ENCODE results near the gene AMMECR1. TPM values are rescaled to one million over a fixed set of nuclear protein-coding genes. Genes with fewer than 3 reads are reported as not detected.

AMMECR1 gene
- total and polyA plus RNA-seq, 2 experiments from 2014 or later = 16.9 to 32.5 TPM

DNA sequence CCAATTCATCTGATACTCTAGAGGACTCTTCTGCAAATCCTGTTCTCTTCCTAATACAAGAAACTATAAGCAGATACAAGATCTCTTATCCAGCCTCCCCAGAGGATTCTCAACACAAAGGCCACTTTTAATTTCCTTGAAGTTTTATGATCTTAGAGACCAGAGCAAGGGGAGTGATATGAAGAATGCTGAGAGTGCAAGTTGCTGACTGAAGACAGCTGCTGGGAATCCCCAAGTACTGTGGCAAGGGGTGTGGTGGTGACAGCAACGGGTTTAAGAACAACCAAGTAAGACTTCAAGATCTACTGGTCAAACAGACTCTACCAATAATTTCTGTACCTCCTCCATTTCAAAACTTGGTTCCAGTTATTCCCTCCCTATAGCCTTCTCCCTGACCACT is 7.0 kb downstream of the AMMECR1 start:
- no peaks in the 10 kb centered on the region for H3F3A ChIP-seq (replicated peaks; ENCODE audit: low read depth)
- no peak overlapping the region for H2AFZ ChIP-seq
- Mint-ChIP-seq H3K27ac (no peak overlapping the region), H3K36me3 (ENCODE audit: low read depth) (no peaks in the 10 kb centered on the region), H3K4me3 (no peak overlapping the region), H3K27me3 (ENCODE audit: insufficient read depth, low read depth, poor library complexity) (no peaks in the 10 kb centered on the region), H3K4me1 (peaks cover 67% of the 10 kb centered on the region), H3K9me3 (no peaks in the 10 kb centered on the region)
- no peak overlapping the region for H3K4me3 ChIP-seq
- ATAC-seq = no peak
- no peak overlapping the region for H3K27ac ChIP-seq (ENCODE audit: low read depth)
- no peak for TF ChIP-seq ZNF114 (CRISPR knock-in tag; IDR thresholded peaks at IDR 0.05)
- TF ChIP-seq NANOG (IDR thresholded peaks at IDR 0.05; ENCODE audit: borderline replicate concordance) = no peak
- no peak for TF ChIP-seq STAT1 (IDR thresholded peaks at IDR 0.05; ENCODE audit: unreplicated experiment)
- TF ChIP-seq, protein P1, sequence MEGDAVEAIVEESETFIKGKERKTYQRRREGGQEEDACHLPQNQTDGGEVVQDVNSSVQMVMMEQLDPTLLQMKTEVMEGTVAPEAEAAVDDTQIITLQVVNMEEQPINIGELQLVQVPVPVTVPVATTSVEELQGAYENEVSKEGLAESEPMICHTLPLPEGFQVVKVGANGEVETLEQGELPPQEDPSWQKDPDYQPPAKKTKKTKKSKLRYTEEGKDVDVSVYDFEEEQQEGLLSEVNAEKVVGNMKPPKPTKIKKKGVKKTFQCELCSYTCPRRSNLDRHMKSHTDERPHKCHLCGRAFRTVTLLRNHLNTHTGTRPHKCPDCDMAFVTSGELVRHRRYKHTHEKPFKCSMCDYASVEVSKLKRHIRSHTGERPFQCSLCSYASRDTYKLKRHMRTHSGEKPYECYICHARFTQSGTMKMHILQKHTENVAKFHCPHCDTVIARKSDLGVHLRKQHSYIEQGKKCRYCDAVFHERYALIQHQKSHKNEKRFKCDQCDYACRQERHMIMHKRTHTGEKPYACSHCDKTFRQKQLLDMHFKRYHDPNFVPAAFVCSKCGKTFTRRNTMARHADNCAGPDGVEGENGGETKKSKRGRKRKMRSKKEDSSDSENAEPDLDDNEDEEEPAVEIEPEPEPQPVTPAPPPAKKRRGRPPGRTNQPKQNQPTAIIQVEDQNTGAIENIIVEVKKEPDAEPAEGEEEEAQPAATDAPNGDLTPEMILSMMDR (conservative IDR thresholded peaks at IDR 0.05; ENCODE audit: low read depth in 2 of 2) = no peak
- no peak for TF ChIP-seq JUNB (IDR thresholded peaks at IDR 0.05; ENCODE audit: unreplicated experiment)
- no peak for TF ChIP-seq CREB1 (CRISPR knock-in tag; IDR thresholded peaks at IDR 0.05; ENCODE audit: low read depth)
- no peak for TF ChIP-seq EZH2phosphoT487 (IDR thresholded peaks at IDR 0.05; ENCODE audit: unreplicated experiment)
- H3K36me3 ChIP-seq (ENCODE audit: insufficient read depth) = no peaks in the 10 kb centered on the region
- peaks cover 99% of the 10 kb centered on the region for H3K79me2 ChIP-seq (replicated peaks; ENCODE audit: insufficient read depth)
- H3K4me2 ChIP-seq = peak overlapping the region; percentile 51; the same call in 1 of the 2 replicates
- H3K9me2 ChIP-seq (ENCODE audit: insufficient read depth) = no peaks in the 10 kb centered on the region
- peaks cover 56% of the 10 kb centered on the region for H3K4me1 ChIP-seq (ENCODE audit: insufficient read depth)
- no peak for DNase-seq (ENCODE audit: low spot score)
- H3K27me3 ChIP-seq (ENCODE audit: insufficient read depth) = no peaks in the 10 kb centered on the region
- peaks cover 3% of the 10 kb centered on the region for H4K20me1 ChIP-seq (replicated peaks; ENCODE audit: insufficient read depth)

DNA sequence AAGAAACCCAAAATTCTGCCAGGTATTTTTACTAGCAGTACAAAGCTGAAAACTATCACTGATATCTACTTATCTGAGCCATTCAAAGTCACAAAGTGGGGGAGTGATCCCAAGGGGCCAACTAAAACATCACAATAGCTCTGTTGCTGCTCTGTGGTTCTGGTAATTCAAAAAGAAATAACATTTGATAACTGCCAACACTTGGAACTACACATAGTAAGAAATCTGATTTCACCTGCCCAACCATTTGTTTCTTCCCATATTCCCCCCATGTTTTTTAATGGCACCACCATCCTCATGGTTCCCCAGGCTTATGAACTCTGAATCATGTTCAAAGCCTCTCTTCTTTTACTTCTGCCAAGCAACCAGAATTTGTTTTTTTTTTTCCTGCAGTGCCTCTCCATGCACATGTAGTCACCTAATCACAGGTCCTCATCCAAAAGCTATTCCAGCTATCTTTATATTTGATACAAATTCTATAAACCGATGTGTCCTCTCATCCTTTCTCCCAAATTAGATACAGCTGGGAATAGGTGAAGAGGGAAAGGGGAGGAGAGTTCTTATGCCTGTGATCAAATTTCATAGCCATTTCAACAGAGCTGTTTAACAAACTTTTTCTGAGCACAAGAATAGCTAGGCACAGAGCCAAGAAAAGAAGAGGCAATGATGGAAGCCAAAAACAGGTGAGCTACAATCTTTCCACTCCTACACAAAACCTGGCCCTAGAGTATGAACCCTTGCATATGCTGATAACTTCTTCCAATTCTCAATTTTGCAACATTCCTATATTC is 7.7 kb downstream of the AMMECR1 start:
- Mint-ChIP-seq H3K4me3 (no peak overlapping the region), H3K9me3 (no peaks in the 10 kb centered on the region), H3K27me3 (ENCODE audit: insufficient read depth, low read depth, poor library complexity) (no peaks in the 10 kb centered on the region), H3K27ac (no peak overlapping the region; the same call in 1 of the 2 replicates), H3K36me3 (ENCODE audit: low read depth) (no peaks in the 10 kb centered on the region), H3K4me1 (peaks cover 62% of the 10 kb centered on the region)
- peaks cover 49% of the 10 kb centered on the region for H3K4me1 ChIP-seq (ENCODE audit: insufficient read depth)
- DNase-seq (ENCODE audit: low spot score) (no peak), ATAC-seq (no peak)
- no peak for TF ChIP-seq ZNF331 (CRISPR knock-in tag; IDR thresholded peaks at IDR 0.05; ENCODE audit: low read depth)
- TF ChIP-seq EZH2phosphoT487 (IDR thresholded peaks at IDR 0.05; ENCODE audit: unreplicated experiment) = no peak
- TF ChIP-seq CREB1 (CRISPR knock-in tag; IDR thresholded peaks at IDR 0.05; ENCODE audit: low read depth) = no peak
- TF ChIP-seq NANOG (IDR thresholded peaks at IDR 0.05; ENCODE audit: borderline replicate concordance) = no peak
- TF ChIP-seq, protein P1 (conservative IDR thresholded peaks at IDR 0.05; ENCODE audit: low read depth in 2 of 2) = no peak
- TF ChIP-seq STAT1 (IDR thresholded peaks at IDR 0.05; ENCODE audit: unreplicated experiment) = no peak
- TF ChIP-seq, protein P2, sequence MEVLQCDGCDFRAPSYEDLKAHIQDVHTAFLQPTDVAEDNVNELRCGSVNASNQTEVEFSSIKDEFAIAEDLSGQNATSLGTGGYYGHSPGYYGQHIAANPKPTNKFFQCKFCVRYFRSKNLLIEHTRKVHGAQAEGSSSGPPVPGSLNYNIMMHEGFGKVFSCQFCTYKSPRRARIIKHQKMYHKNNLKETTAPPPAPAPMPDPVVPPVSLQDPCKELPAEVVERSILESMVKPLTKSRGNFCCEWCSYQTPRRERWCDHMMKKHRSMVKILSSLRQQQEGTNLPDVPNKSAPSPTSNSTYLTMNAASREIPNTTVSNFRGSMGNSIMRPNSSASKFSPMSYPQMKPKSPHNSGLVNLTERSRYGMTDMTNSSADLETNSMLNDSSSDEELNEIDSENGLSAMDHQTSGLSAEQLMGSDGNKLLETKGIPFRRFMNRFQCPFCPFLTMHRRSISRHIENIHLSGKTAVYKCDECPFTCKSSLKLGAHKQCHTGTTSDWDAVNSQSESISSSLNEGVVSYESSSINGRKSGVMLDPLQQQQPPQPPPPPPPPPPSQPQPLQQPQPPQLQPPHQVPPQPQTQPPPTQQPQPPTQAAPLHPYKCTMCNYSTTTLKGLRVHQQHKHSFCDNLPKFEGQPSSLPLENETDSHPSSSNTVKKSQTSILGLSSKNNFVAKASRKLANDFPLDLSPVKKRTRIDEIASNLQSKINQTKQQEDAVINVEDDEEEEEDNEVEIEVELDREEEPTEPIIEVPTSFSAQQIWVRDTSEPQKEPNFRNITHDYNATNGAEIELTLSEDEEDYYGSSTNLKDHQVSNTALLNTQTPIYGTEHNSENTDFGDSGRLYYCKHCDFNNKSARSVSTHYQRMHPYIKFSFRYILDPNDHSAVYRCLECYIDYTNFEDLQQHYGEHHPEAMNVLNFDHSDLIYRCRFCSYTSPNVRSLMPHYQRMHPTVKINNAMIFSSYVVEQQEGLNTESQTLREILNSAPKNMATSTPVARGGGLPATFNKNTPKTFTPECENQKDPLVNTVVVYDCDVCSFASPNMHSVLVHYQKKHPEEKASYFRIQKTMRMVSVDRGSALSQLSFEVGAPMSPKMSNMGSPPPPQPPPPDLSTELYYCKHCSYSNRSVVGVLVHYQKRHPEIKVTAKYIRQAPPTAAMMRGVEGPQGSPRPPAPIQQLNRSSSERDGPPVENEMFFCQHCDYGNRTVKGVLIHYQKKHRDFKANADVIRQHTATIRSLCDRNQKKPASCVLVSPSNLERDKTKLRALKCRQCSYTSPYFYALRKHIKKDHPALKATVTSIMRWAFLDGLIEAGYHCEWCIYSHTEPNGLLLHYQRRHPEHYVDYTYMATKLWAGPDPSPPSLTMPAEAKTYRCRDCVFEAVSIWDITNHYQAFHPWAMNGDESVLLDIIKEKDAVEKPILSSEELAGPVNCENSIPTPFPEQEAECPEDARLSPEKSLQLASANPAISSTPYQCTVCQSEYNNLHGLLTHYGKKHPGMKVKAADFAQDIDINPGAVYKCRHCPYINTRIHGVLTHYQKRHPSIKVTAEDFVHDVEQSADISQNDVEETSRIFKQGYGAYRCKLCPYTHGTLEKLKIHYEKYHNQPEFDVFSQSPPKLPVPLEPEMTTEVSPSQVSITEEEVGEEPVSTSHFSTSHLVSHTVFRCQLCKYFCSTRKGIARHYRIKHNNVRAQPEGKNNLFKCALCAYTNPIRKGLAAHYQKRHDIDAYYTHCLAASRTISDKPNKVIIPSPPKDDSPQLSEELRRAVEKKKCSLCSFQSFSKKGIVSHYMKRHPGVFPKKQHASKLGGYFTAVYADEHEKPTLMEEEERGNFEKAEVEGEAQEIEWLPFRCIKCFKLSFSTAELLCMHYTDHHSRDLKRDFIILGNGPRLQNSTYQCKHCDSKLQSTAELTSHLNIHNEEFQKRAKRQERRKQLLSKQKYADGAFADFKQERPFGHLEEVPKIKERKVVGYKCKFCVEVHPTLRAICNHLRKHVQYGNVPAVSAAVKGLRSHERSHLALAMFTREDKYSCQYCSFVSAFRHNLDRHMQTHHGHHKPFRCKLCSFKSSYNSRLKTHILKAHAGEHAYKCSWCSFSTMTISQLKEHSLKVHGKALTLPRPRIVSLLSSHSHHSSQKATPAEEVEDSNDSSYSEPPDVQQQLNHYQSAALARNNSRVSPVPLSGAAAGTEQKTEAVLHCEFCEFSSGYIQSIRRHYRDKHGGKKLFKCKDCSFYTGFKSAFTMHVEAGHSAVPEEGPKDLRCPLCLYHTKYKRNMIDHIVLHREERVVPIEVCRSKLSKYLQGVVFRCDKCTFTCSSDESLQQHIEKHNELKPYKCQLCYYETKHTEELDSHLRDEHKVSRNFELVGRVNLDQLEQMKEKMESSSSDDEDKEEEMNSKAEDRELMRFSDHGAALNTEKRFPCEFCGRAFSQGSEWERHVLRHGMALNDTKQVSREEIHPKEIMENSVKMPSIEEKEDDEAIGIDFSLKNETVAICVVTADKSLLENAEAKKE (CRISPR knock-in tag; IDR thresholded peaks at IDR 0.05) = no peak
- TF ChIP-seq ZNF114 (CRISPR knock-in tag; IDR thresholded peaks at IDR 0.05) = no peak
- no peak for TF ChIP-seq POLR2AphosphoS5 (IDR thresholded peaks at IDR 0.05; ENCODE audit: low read depth)
- H3K4me3 ChIP-seq = no peak overlapping the region
- no peaks in the 10 kb centered on the region for H3F3A ChIP-seq (replicated peaks; ENCODE audit: low read depth)
- H3K27ac ChIP-seq (ENCODE audit: low read depth) = no peak overlapping the region
- no peak overlapping the region for H2AFZ ChIP-seq
- H4K20me1 ChIP-seq (replicated peaks; ENCODE audit: insufficient read depth) = no peaks in the 10 kb centered on the region; the same call in none of the 2 replicates
- H3K9me2 ChIP-seq (ENCODE audit: insufficient read depth) = no peaks in the 10 kb centered on the region
- H3K4me2 ChIP-seq = peak overlapping the region; percentile 51; the same call in 1 of the 2 replicates
- no peaks in the 10 kb centered on the region for H3K27me3 ChIP-seq (ENCODE audit: insufficient read depth)
- H3K36me3 ChIP-seq (ENCODE audit: insufficient read depth) = no peaks in the 10 kb centered on the region
- H3K79me2 ChIP-seq (replicated peaks; ENCODE audit: insufficient read depth) = peaks cover 99% of the 10 kb centered on the region

Data from GM23338 (cell line).